WTC11 (cell line): ENCODE results near the gene DCTPP1. TPM values are rescaled to one million over a fixed set of nuclear protein-coding genes. Genes with fewer than 3 reads are reported as not detected.

Experiments
- ATAC-seq: fragments of 200-7000 bp; cut with Tn5 transposase; 2 replicates; pipeline ENCODE4 v1.10.0; 2021; ENCODE audit warnings: mild to moderate bottlenecking, moderate library complexity
- CTCF ChIA-PET: fragments of 300-600 bp; sonication (Branson Sonifier 250); formaldehyde crosslinking; loops from one replicate; lab custom pipeline; 2021; ENCODE audit warnings: antibody characterized with exemption; lab: Charles Lee
- POLR2A ChIA-PET: fragments of 350-600 bp; sonication (Branson Sonifier 250); formaldehyde crosslinking; loops from one replicate; lab custom pipeline; 2021; ENCODE audit warnings: antibody characterized with exemption; lab: Charles Lee
- DNase-seq: peaks from one replicate; pipeline ENCODE4 v3.0.0; 2021; ENCODE audit warnings: low spot score
- H3K27ac Mint-ChIP-seq: 2 replicates; pipeline ENCODE4 v1.8.0; 2021; ENCODE audit warnings: mixed read lengths
- H3K27me3 Mint-ChIP-seq: 2 replicates; pipeline ENCODE4 v1.8.0; 2021; ENCODE audit warnings: low read depth, mild to moderate bottlenecking, moderate library complexity, mixed read lengths
- H3K36me3 Mint-ChIP-seq: 2 replicates; pipeline ENCODE4 v1.8.0; 2021; ENCODE audit warnings: mixed read lengths
- H3K4me1 Mint-ChIP-seq: 2 replicates; pipeline ENCODE4 v1.8.0; 2022; ENCODE audit warnings: mixed read lengths
- H3K4me3 Mint-ChIP-seq: 2 replicates; pipeline ENCODE4 v1.8.0; 2021; ENCODE audit warnings: mild to moderate bottlenecking, moderate library complexity, mixed read lengths
- H3K9me3 Mint-ChIP-seq: 2 replicates; pipeline ENCODE4 v1.8.0; 2021; ENCODE audit warnings: mixed read lengths
- ELF4 ChIP-seq: sonication (generic); formaldehyde crosslinking; IDR thresholded peaks from 2 replicates; pipeline ENCODE4 v1.8.1; 2022; ENCODE audit warnings: low read depth, mild to moderate bottlenecking, moderate library complexity, missing genetic modification reagents
- EMX1 ChIP-seq: fragments of 250-450 bp; sonication (Bioruptor Pico); IDR thresholded peaks from 2 replicates; pipeline ENCODE4 v1.8.0; 2021; ENCODE audit warnings: mild to moderate bottlenecking
- ETV6 ChIP-seq: sonication (generic); formaldehyde crosslinking; IDR thresholded peaks from 2 replicates; pipeline ENCODE4 v1.8.1; 2022; ENCODE audit warnings: mild to moderate bottlenecking, missing genetic modification reagents
- FOXK1 ChIP-seq: sonication (generic); formaldehyde crosslinking; IDR thresholded peaks from 2 replicates; pipeline ENCODE4 v1.8.0; 2022; ENCODE audit warnings: mild to moderate bottlenecking, moderate library complexity, missing genetic modification reagents
- FOXP1 ChIP-seq: sonication (generic); formaldehyde crosslinking; IDR thresholded peaks from 2 replicates; pipeline ENCODE4 v1.8.0; 2022; ENCODE audit warnings: missing genetic modification reagents, mild to moderate bottlenecking, moderate library complexity, borderline replicate concordance
- NR1H2 ChIP-seq: sonication (generic); formaldehyde crosslinking; IDR thresholded peaks from 2 replicates; pipeline ENCODE4 v1.9.0; 2021; ENCODE audit warnings: mild to moderate bottlenecking, moderate library complexity, missing genetic modification reagents
- TEAD4 ChIP-seq: sonication (generic); formaldehyde crosslinking; IDR thresholded peaks from 2 replicates; pipeline ENCODE4 v1.8.0; 2022; ENCODE audit warnings: mild to moderate bottlenecking, missing genetic modification reagents
- ZNF219 ChIP-seq: sonication (generic); formaldehyde crosslinking; IDR thresholded peaks from 2 replicates; pipeline ENCODE4 v1.8.0; 2023; ENCODE audit warnings: missing genetic modification reagents, mild to moderate bottlenecking, borderline replicate concordance
- ZNF263 ChIP-seq: sonication (generic); formaldehyde crosslinking; IDR thresholded peaks from 2 replicates; pipeline ENCODE4 v1.8.1; 2022; ENCODE audit warnings: low read depth, mild to moderate bottlenecking, moderate library complexity, missing genetic modification reagents
- ZNF396 ChIP-seq: fragments of 250-450 bp; sonication (Bioruptor Pico); IDR thresholded peaks from 2 replicates; pipeline ENCODE4 v1.8.0; 2021; ENCODE audit warnings: mild to moderate bottlenecking, moderate library complexity, borderline replicate concordance
- ZNF416 ChIP-seq: fragments of 250-450 bp; sonication (Bioruptor Pico); IDR thresholded peaks from 2 replicates; pipeline ENCODE4 v1.9.0; 2021; ENCODE audit warnings: mild to moderate bottlenecking, inconsistent platforms
- total RNA-seq: library from RNA; stranded (reverse); gene quantifications from 3 replicates; pipeline ENCODE4 v1.2.3, GENCODE V29; 2021
- TF ChIP-seq, protein P1 (sequence below): sonication (generic); formaldehyde crosslinking; IDR thresholded peaks from 2 replicates; pipeline ENCODE4 v1.8.1; 2022; ENCODE audit warnings: mild to moderate bottlenecking, moderate library complexity, missing genetic modification reagents
- TF ChIP-seq, protein P2 (sequence below): sonication (generic); formaldehyde crosslinking; IDR thresholded peaks from 2 replicates; pipeline ENCODE4 v1.8.0; 2023; ENCODE audit warnings: missing genetic modification reagents, mild to moderate bottlenecking, borderline replicate concordance
- TF ChIP-seq, protein P3 (sequence below): sonication (generic); formaldehyde crosslinking; IDR thresholded peaks from 2 replicates; pipeline ENCODE4 v1.8.1; 2022; ENCODE audit warnings: missing genetic modification reagents, borderline replicate concordance
- TF ChIP-seq, protein P4 (sequence below): sonication (generic); formaldehyde crosslinking; IDR thresholded peaks from 2 replicates; pipeline ENCODE4 v1.8.0; 2022; ENCODE audit warnings: missing genetic modification reagents
- TF ChIP-seq, protein P5 (sequence below): sonication (generic); formaldehyde crosslinking; IDR thresholded peaks from 2 replicates; pipeline ENCODE4 v1.8.1; 2023; ENCODE audit warnings: mild to moderate bottlenecking, moderate library complexity, missing genetic modification reagents
- TF ChIP-seq, protein P6 (sequence below): fragments of 250-450 bp; sonication (Bioruptor Pico); IDR thresholded peaks from 2 replicates; pipeline ENCODE4 v1.9.0; 2021; ENCODE audit warnings: mild to moderate bottlenecking
- TF ChIP-seq, protein P7 (sequence below): sonication (generic); formaldehyde crosslinking; IDR thresholded peaks from 2 replicates; pipeline ENCODE4 v1.8.0; 2022; ENCODE audit warnings: mild to moderate bottlenecking, missing genetic modification reagents

The DCTPP1 gene
- total RNA-seq, 1 experiment from 2014 or later = 70.5 TPM

DNA sequence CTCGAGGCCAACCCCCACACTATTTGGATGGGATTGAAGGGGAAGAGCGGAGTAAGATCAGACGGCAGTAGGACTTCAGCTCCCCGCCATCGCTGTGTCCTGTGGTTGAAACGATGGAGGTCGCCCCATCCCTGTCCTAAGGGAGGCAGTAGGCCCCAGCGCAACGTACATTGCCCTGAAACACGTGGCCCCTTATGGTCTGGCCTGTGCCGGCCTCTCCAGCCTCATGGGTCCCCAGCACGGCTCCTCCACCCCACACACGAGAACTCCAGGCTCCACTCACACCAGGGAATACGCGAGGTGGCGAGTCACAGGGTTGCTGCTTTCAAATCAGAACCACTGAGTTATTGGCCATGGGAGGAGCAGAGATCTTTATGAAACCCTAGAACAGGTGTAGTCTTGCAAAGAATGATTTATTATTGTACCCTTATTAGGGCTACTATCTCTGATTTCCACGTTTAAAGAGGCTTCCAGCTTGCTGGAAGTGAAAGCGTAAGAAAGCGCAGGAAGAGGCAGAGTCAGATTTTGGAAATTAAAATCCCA lies 669 bp upstream of the DCTPP1 start (continued):
- TF ChIP-seq, protein P1, sequence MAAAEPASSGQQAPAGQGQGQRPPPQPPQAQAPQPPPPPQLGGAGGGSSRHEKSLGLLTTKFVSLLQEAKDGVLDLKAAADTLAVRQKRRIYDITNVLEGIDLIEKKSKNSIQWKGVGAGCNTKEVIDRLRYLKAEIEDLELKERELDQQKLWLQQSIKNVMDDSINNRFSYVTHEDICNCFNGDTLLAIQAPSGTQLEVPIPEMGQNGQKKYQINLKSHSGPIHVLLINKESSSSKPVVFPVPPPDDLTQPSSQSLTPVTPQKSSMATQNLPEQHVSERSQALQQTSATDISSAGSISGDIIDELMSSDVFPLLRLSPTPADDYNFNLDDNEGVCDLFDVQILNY (CRISPR knock-in tag) = no peak
- TF ChIP-seq, protein P2, sequence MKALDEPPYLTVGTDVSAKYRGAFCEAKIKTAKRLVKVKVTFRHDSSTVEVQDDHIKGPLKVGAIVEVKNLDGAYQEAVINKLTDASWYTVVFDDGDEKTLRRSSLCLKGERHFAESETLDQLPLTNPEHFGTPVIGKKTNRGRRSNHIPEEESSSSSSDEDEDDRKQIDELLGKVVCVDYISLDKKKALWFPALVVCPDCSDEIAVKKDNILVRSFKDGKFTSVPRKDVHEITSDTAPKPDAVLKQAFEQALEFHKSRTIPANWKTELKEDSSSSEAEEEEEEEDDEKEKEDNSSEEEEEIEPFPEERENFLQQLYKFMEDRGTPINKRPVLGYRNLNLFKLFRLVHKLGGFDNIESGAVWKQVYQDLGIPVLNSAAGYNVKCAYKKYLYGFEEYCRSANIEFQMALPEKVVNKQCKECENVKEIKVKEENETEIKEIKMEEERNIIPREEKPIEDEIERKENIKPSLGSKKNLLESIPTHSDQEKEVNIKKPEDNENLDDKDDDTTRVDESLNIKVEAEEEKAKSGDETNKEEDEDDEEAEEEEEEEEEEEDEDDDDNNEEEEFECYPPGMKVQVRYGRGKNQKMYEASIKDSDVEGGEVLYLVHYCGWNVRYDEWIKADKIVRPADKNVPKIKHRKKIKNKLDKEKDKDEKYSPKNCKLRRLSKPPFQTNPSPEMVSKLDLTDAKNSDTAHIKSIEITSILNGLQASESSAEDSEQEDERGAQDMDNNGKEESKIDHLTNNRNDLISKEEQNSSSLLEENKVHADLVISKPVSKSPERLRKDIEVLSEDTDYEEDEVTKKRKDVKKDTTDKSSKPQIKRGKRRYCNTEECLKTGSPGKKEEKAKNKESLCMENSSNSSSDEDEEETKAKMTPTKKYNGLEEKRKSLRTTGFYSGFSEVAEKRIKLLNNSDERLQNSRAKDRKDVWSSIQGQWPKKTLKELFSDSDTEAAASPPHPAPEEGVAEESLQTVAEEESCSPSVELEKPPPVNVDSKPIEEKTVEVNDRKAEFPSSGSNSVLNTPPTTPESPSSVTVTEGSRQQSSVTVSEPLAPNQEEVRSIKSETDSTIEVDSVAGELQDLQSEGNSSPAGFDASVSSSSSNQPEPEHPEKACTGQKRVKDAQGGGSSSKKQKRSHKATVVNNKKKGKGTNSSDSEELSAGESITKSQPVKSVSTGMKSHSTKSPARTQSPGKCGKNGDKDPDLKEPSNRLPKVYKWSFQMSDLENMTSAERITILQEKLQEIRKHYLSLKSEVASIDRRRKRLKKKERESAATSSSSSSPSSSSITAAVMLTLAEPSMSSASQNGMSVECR (CRISPR knock-in tag) = 0 out of 2 replicates have a peak, but pooled peaks have one; percentile 56
- TF ChIP-seq, all 79 proteins: peak for 13

DNA sequence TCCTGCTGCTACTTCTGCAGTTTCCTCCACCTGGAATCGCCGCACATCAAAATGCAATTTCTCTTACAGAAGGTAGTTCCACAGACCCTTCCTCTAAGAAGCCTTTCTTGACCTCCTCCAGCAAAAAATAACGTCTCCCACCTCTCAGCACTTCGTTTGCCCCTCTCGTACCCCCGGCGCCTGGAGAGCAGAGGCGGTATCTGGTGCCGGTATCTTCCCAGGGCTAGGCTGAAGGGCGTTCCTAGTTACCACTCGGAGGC lies 482 bp downstream of the DCTPP1 start:
- POLR2A ChIA-PET = interaction anchor here (0.6 to 1.5 kb wide), 11 partner anchors 7 to 196 kb away, joined by 3 to 15 read pairs (median 4); partner anchors contain the start of genes ZNF689 and ZNF785
- Mint-ChIP-seq H3K36me3 (peaks cover 22% of the 10 kb centered on the region), H3K4me1 (peaks cover 17% of the 10 kb centered on the region), H3K4me3 (no peak overlapping the region), H3K27me3 (peaks cover 17% of the 10 kb centered on the region), H3K9me3 (no peaks in the 10 kb centered on the region), H3K27ac (peak overlapping the region; percentile 79; the same call in 1 of the 2 replicates)
- CTCF ChIA-PET = interaction anchor here (0.5 to 2.9 kb wide), 79 partner anchors 10 to 714 kb away, joined by 3 to 79 read pairs (median 6); partner anchors contain the start of genes ALDOA, CD2BP2, CORO1A and FBRS
- TF ChIP-seq ETV6 (CRISPR knock-in tag) = no peak
- TF ChIP-seq EMX1 (CRISPR knock-in tag) = no peak
- no peak for TF ChIP-seq NR1H2 (CRISPR knock-in tag)
- no peak for TF ChIP-seq ZNF219 (CRISPR knock-in tag)
- TF ChIP-seq ZNF416 (CRISPR knock-in tag) = no peak
- TF ChIP-seq, protein P3, sequence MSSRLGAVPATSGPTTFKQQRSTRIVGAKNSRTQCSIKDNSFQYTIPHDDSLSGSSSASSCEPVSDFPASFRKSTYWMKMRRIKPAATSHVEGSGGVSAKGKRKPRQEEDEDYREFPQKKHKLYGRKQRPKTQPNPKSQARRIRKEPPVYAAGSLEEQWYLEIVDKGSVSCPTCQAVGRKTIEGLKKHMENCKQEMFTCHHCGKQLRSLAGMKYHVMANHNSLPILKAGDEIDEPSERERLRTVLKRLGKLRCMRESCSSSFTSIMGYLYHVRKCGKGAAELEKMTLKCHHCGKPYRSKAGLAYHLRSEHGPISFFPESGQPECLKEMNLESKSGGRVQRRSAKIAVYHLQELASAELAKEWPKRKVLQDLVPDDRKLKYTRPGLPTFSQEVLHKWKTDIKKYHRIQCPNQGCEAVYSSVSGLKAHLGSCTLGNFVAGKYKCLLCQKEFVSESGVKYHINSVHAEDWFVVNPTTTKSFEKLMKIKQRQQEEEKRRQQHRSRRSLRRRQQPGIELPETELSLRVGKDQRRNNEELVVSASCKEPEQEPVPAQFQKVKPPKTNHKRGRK (CRISPR knock-in tag) = no peak
- TF ChIP-seq FOXK1 = no peak
- no peak for TF ChIP-seq ELF4 (CRISPR knock-in tag)
- TF ChIP-seq, protein P4, sequence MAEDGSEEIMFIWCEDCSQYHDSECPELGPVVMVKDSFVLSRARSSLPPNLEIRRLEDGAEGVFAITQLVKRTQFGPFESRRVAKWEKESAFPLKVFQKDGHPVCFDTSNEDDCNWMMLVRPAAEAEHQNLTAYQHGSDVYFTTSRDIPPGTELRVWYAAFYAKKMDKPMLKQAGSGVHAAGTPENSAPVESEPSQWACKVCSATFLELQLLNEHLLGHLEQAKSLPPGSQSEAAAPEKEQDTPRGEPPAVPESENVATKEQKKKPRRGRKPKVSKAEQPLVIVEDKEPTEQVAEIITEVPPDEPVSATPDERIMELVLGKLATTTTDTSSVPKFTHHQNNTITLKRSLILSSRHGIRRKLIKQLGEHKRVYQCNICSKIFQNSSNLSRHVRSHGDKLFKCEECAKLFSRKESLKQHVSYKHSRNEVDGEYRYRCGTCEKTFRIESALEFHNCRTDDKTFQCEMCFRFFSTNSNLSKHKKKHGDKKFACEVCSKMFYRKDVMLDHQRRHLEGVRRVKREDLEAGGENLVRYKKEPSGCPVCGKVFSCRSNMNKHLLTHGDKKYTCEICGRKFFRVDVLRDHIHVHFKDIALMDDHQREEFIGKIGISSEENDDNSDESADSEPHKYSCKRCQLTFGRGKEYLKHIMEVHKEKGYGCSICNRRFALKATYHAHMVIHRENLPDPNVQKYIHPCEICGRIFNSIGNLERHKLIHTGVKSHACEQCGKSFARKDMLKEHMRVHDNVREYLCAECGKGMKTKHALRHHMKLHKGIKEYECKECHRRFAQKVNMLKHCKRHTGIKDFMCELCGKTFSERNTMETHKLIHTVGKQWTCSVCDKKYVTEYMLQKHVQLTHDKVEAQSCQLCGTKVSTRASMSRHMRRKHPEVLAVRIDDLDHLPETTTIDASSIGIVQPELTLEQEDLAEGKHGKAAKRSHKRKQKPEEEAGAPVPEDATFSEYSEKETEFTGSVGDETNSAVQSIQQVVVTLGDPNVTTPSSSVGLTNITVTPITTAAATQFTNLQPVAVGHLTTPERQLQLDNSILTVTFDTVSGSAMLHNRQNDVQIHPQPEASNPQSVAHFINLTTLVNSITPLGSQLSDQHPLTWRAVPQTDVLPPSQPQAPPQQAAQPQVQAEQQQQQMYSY (CRISPR knock-in tag) = no peak
- TF ChIP-seq, protein P5, sequence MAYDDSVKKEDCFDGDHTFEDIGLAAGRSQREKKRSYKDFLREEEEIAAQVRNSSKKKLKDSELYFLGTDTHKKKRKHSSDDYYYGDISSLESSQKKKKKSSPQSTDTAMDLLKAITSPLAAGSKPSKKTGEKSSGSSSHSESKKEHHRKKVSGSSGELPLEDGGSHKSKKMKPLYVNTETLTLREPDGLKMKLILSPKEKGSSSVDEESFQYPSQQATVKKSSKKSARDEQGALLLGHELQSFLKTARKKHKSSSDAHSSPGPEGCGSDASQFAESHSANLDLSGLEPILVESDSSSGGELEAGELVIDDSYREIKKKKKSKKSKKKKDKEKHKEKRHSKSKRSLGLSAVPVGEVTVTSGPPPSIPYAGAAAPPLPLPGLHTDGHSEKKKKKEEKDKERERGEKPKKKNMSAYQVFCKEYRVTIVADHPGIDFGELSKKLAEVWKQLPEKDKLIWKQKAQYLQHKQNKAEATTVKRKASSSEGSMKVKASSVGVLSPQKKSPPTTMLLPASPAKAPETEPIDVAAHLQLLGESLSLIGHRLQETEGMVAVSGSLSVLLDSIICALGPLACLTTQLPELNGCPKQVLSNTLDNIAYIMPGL (CRISPR knock-in tag) = no peak
- TF ChIP-seq, protein P6, sequence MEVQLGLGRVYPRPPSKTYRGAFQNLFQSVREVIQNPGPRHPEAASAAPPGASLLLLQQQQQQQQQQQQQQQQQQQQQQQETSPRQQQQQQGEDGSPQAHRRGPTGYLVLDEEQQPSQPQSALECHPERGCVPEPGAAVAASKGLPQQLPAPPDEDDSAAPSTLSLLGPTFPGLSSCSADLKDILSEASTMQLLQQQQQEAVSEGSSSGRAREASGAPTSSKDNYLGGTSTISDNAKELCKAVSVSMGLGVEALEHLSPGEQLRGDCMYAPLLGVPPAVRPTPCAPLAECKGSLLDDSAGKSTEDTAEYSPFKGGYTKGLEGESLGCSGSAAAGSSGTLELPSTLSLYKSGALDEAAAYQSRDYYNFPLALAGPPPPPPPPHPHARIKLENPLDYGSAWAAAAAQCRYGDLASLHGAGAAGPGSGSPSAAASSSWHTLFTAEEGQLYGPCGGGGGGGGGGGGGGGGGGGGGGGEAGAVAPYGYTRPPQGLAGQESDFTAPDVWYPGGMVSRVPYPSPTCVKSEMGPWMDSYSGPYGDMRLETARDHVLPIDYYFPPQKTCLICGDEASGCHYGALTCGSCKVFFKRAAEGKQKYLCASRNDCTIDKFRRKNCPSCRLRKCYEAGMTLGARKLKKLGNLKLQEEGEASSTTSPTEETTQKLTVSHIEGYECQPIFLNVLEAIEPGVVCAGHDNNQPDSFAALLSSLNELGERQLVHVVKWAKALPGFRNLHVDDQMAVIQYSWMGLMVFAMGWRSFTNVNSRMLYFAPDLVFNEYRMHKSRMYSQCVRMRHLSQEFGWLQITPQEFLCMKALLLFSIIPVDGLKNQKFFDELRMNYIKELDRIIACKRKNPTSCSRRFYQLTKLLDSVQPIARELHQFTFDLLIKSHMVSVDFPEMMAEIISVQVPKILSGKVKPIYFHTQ (CRISPR knock-in tag) = no peak
- TF ChIP-seq TEAD4 (CRISPR knock-in tag) = no peak
- TF ChIP-seq, protein P7, sequence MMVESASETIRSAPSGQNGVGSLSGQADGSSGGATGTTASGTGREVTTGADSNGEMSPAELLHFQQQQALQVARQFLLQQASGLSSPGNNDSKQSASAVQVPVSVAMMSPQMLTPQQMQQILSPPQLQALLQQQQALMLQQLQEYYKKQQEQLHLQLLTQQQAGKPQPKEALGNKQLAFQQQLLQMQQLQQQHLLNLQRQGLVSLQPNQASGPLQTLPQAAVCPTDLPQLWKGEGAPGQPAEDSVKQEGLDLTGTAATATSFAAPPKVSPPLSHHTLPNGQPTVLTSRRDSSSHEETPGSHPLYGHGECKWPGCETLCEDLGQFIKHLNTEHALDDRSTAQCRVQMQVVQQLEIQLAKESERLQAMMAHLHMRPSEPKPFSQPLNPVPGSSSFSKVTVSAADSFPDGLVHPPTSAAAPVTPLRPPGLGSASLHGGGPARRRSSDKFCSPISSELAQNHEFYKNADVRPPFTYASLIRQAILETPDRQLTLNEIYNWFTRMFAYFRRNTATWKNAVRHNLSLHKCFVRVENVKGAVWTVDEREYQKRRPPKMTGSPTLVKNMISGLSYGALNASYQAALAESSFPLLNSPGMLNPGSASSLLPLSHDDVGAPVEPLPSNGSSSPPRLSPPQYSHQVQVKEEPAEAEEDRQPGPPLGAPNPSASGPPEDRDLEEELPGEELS (CRISPR knock-in tag) = no peak
- no peak for TF ChIP-seq ZNF263 (CRISPR knock-in tag)
- TF ChIP-seq FOXP1 (CRISPR knock-in tag) = no peak
- TF ChIP-seq ZNF396 (CRISPR knock-in tag) = no peak
- DNase-seq = no peak
- ATAC-seq = peak; percentile 31
